Peyer's patch (tissue), 4 donors: Measurements from ENCODE around the gene IMMP2L.

Experiments
- CTCF ChIP-seq, 6 experiments: fragments of 450-650 bp in 4 of 6; fragments of 200-600 bp in 2 of 6; sonication (generic) in 1 of 6; IDR thresholded peaks; one replicate each; pipeline ENCODE4 v1.5.1; 2017 to 2019; ENCODE audit warnings: antibody characterized with exemption in 6 of 6, mild to moderate bottlenecking in 3 of 6, moderate library complexity in 1 of 6
- POLR2A ChIP-seq, 2 donors: fragments of 450-650 bp; IDR thresholded peaks; one replicate each; pipeline ENCODE4 v1.5.1; 2017; ENCODE audit warnings: antibody characterized with exemption in 2 of 2, mild to moderate bottlenecking in 2 of 2, moderate library complexity in 2 of 2

GRCh38 chr7:110688908-110689307 lies 873.4 kb downstream of the IMMP2L start:
- no peak for TF ChIP-seq CTCF (IDR thresholded peaks at IDR 0.05)
- TF ChIP-seq POLR2A (IDR thresholded peaks at IDR 0.05) = no peak
